Testis (tissue), 2 donors: Measurements from ENCODE around the gene ADAM17.

Experiments used
- POLR2A ChIP-seq: fragments of 450-650 bp; IDR thresholded peaks from one replicate; pipeline ENCODE4 v1.6.1; 2017; ENCODE audit warnings: antibody characterized with exemption, mild to moderate bottlenecking, moderate library complexity
- TF ChIP-seq, protein P1 (sequence below), 3 experiments: fragments of 450-650 bp in 2 of 3; fragments of 200-600 bp in 1 of 3; sonication (generic) in 1 of 3; IDR thresholded peaks; one replicate each; pipeline ENCODE4 v1.5.1; 2016 to 2019; ENCODE audit warnings: antibody characterized with exemption in 3 of 3, mild to moderate bottlenecking in 2 of 3, moderate library complexity in 1 of 3

DNA sequence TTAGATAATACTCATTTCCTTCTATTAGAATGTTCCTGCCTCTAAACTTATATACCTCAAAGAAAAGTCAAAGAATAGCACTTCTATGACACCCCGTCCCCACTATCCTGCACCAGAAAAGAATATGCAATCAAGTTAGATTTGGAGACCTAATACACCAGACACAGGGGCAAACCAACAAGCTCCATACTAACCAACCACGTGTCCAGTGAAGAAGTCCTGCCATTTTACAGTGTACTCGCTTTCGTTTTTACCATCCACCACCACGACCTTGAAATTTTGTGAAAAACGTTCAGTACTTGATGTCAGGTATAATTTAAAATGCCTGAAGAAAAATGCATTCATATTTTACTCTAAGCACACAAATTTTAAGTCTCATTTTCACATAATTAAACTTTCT, 19.1 kb downstream of the ADAM17 start:
- TF ChIP-seq, protein P1, sequence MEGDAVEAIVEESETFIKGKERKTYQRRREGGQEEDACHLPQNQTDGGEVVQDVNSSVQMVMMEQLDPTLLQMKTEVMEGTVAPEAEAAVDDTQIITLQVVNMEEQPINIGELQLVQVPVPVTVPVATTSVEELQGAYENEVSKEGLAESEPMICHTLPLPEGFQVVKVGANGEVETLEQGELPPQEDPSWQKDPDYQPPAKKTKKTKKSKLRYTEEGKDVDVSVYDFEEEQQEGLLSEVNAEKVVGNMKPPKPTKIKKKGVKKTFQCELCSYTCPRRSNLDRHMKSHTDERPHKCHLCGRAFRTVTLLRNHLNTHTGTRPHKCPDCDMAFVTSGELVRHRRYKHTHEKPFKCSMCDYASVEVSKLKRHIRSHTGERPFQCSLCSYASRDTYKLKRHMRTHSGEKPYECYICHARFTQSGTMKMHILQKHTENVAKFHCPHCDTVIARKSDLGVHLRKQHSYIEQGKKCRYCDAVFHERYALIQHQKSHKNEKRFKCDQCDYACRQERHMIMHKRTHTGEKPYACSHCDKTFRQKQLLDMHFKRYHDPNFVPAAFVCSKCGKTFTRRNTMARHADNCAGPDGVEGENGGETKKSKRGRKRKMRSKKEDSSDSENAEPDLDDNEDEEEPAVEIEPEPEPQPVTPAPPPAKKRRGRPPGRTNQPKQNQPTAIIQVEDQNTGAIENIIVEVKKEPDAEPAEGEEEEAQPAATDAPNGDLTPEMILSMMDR (IDR thresholded peaks at IDR 0.05) = no peak
- no peak for TF ChIP-seq POLR2A
